Measurements from ENCODE around the gene TIMM44. TPM values are rescaled to one million over a fixed set of nuclear protein-coding genes. Genes with fewer than 3 reads are reported as not detected.

TIMM44 gene
- total and polyA plus RNA-seq, 4 donors: 17.7 to 35.8 (median 26.6) TPM

- Histone ChIP-seq H3K36me3 (ENCODE audit: control insufficient read depth in 4 of 4, insufficient read depth in 3 of 4, low read depth in 1 of 4, low read length in 3 of 4) (peaks cover 0 to 27% (median 12%) of the 10 kb centered on the region in 4 donors), H3K4me1 (ENCODE audit: control insufficient read depth in 4 of 4, insufficient read depth in 4 of 4, low read length in 3 of 4) (peaks cover 7 to 29% (median 13%) of the 10 kb centered on the region in 4 donors), H3K9me3 (ENCODE audit: control insufficient read depth in 4 of 4, low read length in 3 of 4) (no peaks in the 10 kb centered on the region), H3K27me3 (ENCODE audit: control insufficient read depth in 4 of 4, insufficient read depth in 4 of 4, low read length in 3 of 4) (no peaks in the 10 kb centered on the region), H3K4me3 (ENCODE audit: low read depth in 1 of 3, low read length in 3 of 3) (no peak overlapping the region), H3K9ac (ENCODE audit: low read depth in 1 of 2, low read length in 2 of 2) (no peak overlapping the region), H3K27ac (ENCODE audit: low read depth in 1 of 2, low read length in 2 of 2) (no peak overlapping the region)
- no peak for TF ChIP-seq MAX (IDR thresholded peaks at IDR 0.05)
- TF ChIP-seq FOXA2 (IDR thresholded peaks at IDR 0.05): no peak
- TF ChIP-seq CTCF (IDR thresholded peaks at IDR 0.05; ENCODE audit: low read depth, low read length, missing input control): no peak
- DNase-seq (ENCODE audit: low spot score): no peak
- WGBS: 94% methylated on average over 19 of the region's 19 CpGs
Measured at GRCh38 chr19:7908742-7909461, 34.6 kb downstream of the TIMM44 start.

GRCh38 chr19:7908078-7908699 lies 35.3 kb downstream of the TIMM44 start:
- Histone ChIP-seq H3K27me3 (ENCODE audit: control insufficient read depth in 4 of 4, insufficient read depth in 4 of 4, low read length in 3 of 4) (no peaks in the 10 kb centered on the region), H3K9me3 (ENCODE audit: control insufficient read depth in 4 of 4, low read length in 3 of 4) (no peaks in the 10 kb centered on the region), H3K27ac (ENCODE audit: low read depth in 1 of 2, low read length in 2 of 2) (no peak overlapping the region), H3K4me1 (ENCODE audit: control insufficient read depth in 4 of 4, insufficient read depth in 4 of 4, low read length in 3 of 4) (peaks cover 7 to 29% (median 13%) of the 10 kb centered on the region in 4 donors), H3K4me3 (ENCODE audit: low read depth in 1 of 3, low read length in 3 of 3) (no peak overlapping the region), H3K36me3 (ENCODE audit: control insufficient read depth in 4 of 4, insufficient read depth in 3 of 4, low read depth in 1 of 4, low read length in 3 of 4) (peaks cover 0 to 27% (median 12%) of the 10 kb centered on the region in 4 donors), H3K9ac (ENCODE audit: low read depth in 1 of 2, low read length in 2 of 2) (no peak overlapping the region)
- no peak for TF ChIP-seq HNF4A (conservative IDR thresholded peaks at IDR 0.05)
- WGBS: 85% methylated on average over 14 of the region's 14 CpGs
- no peak for DNase-seq (ENCODE audit: low spot score)

- Histone ChIP-seq H3K4me3 (ENCODE audit: low read depth in 1 of 3, low read length in 3 of 3) (no peak overlapping the region), H3K36me3 (ENCODE audit: control insufficient read depth in 4 of 4, insufficient read depth in 3 of 4, low read depth in 1 of 4, low read length in 3 of 4) (peaks cover 0 to 24% (median 12%) of the 10 kb centered on the region in 4 donors), H3K9me3 (ENCODE audit: control insufficient read depth in 4 of 4, low read length in 3 of 4) (no peaks in the 10 kb centered on the region), H3K27me3 (ENCODE audit: control insufficient read depth in 4 of 4, insufficient read depth in 4 of 4, low read length in 3 of 4) (no peaks in the 10 kb centered on the region), H3K27ac (ENCODE audit: low read depth in 1 of 2, low read length in 2 of 2) (no peak overlapping the region), H3K4me1 (ENCODE audit: control insufficient read depth in 4 of 4, insufficient read depth in 4 of 4, low read length in 3 of 4) (peaks cover 8 to 32% (median 16%) of the 10 kb centered on the region in 4 donors), H3K9ac (ENCODE audit: low read depth in 1 of 2, low read length in 2 of 2) (no peak overlapping the region)
- no peak for DNase-seq (ENCODE audit: low spot score)
- WGBS: 94% methylated on average over 11 of the region's 11 CpGs
- TF ChIP-seq TAF1 (conservative IDR thresholded peaks at IDR 0.05) (no peak), NR2F2 (IDR thresholded peaks at IDR 0.05) (no peak), RXRA (IDR thresholded peaks at IDR 0.05) (no peak), GABPA (IDR thresholded peaks at IDR 0.05 in 1 of 2, conservative IDR thresholded peaks at IDR 0.05 in 1 of 2) (no peak), RAD21 (IDR thresholded peaks at IDR 0.05) (no peak), MAX (IDR thresholded peaks at IDR 0.05) (no peak), FOXA1 (IDR thresholded peaks at IDR 0.05) (no peak), YY1 (IDR thresholded peaks at IDR 0.05) (no peak), HNF4G (IDR thresholded peaks at IDR 0.05) (no peak), CTCF (IDR thresholded peaks at IDR 0.05; ENCODE audit: low read depth, low read length, missing input control) (no peak), HNF4A (conservative IDR thresholded peaks at IDR 0.05) (no peak), ATF3 (IDR thresholded peaks at IDR 0.05) (no peak)
- TF ChIP-seq, protein P1, sequence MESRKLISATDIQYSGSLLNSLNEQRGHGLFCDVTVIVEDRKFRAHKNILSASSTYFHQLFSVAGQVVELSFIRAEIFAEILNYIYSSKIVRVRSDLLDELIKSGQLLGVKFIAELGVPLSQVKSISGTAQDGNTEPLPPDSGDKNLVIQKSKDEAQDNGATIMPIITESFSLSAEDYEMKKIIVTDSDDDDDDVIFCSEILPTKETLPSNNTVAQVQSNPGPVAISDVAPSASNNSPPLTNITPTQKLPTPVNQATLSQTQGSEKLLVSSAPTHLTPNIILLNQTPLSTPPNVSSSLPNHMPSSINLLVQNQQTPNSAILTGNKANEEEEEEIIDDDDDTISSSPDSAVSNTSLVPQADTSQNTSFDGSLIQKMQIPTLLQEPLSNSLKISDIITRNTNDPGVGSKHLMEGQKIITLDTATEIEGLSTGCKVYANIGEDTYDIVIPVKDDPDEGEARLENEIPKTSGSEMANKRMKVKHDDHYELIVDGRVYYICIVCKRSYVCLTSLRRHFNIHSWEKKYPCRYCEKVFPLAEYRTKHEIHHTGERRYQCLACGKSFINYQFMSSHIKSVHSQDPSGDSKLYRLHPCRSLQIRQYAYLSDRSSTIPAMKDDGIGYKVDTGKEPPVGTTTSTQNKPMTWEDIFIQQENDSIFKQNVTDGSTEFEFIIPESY (IDR thresholded peaks at IDR 0.05): no peak
- TF ChIP-seq, protein P2, sequence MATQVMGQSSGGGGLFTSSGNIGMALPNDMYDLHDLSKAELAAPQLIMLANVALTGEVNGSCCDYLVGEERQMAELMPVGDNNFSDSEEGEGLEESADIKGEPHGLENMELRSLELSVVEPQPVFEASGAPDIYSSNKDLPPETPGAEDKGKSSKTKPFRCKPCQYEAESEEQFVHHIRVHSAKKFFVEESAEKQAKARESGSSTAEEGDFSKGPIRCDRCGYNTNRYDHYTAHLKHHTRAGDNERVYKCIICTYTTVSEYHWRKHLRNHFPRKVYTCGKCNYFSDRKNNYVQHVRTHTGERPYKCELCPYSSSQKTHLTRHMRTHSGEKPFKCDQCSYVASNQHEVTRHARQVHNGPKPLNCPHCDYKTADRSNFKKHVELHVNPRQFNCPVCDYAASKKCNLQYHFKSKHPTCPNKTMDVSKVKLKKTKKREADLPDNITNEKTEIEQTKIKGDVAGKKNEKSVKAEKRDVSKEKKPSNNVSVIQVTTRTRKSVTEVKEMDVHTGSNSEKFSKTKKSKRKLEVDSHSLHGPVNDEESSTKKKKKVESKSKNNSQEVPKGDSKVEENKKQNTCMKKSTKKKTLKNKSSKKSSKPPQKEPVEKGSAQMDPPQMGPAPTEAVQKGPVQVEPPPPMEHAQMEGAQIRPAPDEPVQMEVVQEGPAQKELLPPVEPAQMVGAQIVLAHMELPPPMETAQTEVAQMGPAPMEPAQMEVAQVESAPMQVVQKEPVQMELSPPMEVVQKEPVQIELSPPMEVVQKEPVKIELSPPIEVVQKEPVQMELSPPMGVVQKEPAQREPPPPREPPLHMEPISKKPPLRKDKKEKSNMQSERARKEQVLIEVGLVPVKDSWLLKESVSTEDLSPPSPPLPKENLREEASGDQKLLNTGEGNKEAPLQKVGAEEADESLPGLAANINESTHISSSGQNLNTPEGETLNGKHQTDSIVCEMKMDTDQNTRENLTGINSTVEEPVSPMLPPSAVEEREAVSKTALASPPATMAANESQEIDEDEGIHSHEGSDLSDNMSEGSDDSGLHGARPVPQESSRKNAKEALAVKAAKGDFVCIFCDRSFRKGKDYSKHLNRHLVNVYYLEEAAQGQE (IDR thresholded peaks at IDR 0.05): no peak
Measured at GRCh38 chr19:7907544-7907943, 35.9 kb downstream of the TIMM44 start.
